Caco-2 (cell line): ENCODE measurements around the gene GRM7. TPM values are rescaled to one million over a fixed set of nuclear protein-coding genes. Genes with fewer than 3 reads are reported as not detected.

ENCODE experiments used
- BruUV-seq: library from RNA; stranded (reverse); fragments of 400-500 nt; replicated peaks from 2 replicates; lab custom pipeline; 2021; lab: Mats Ljungman, UMichigan
- CTCF ChIA-PET: fragments of 300-600 bp; sonication (Branson Sonifier 250); formaldehyde crosslinking; loops from one replicate; lab custom pipeline; 2022; ENCODE audit warnings: antibody characterized with exemption; lab: Charles Lee
- POLR2A ChIA-PET: fragments of 300-600 bp; sonication (Branson Sonifier 250); formaldehyde crosslinking; loops from one replicate; lab custom pipeline; 2022; ENCODE audit warnings: antibody characterized with exemption; lab: Charles Lee
- DNase-seq, 2 experiments: peaks; one replicate each; pipeline versions ENCODE4 v3.0.0 to v3.0.0-alpha.2; 2020 to 2022
- H3K27me3 ChIP-seq: replicated peaks from 2 replicates; pipeline ENCODE4 v1.6.0; 2011; ENCODE audit warnings: low read length; ENCODE audit not compliant: control insufficient read depth, insufficient read depth
- H3K36me3 ChIP-seq: 2 replicates; pipeline ENCODE4 v1.5.1; 2011; ENCODE audit warnings: low read length; ENCODE audit not compliant: control insufficient read depth, insufficient read depth
- H3K4me1 ChIP-seq: fragments of 250-450 bp; sonication (Bioruptor Pico); 2 replicates; pipeline ENCODE4 v1.5.1; 2020; ENCODE audit warnings: mild to moderate bottlenecking
- H3K4me3 ChIP-seq: 2 replicates; pipeline ENCODE4 v1.5.1; 2011; ENCODE audit warnings: low read depth, mild to moderate bottlenecking, control low read depth, low read length
- H3K9me3 ChIP-seq: fragments of 250-450 bp; sonication (Bioruptor Pico); 2 replicates; pipeline ENCODE4 v1.5.1; 2020; ENCODE audit warnings: mild to moderate bottlenecking, moderate library complexity
- H3K27ac Mint-ChIP-seq: one replicate; pipeline ENCODE4 v1.8.0; 2022; ENCODE audit warnings: mixed read lengths; ENCODE audit not compliant: unreplicated experiment
- H3K27me3 Mint-ChIP-seq: one replicate; pipeline ENCODE4 v1.8.0; 2022; ENCODE audit warnings: mixed read lengths; ENCODE audit not compliant: insufficient read depth, unreplicated experiment
- H3K36me3 Mint-ChIP-seq: one replicate; pipeline ENCODE4 v1.8.0; 2022; ENCODE audit warnings: mild to moderate bottlenecking, mixed read lengths; ENCODE audit not compliant: insufficient read depth, unreplicated experiment
- H3K4me1 Mint-ChIP-seq: one replicate; pipeline ENCODE4 v1.8.0; 2022; ENCODE audit warnings: low read depth, mixed read lengths; ENCODE audit not compliant: unreplicated experiment
- H3K4me3 Mint-ChIP-seq: one replicate; pipeline ENCODE4 v1.8.0; 2022; ENCODE audit warnings: mild to moderate bottlenecking, moderate library complexity, mixed read lengths; ENCODE audit not compliant: unreplicated experiment
- H3K9me3 Mint-ChIP-seq: one replicate; pipeline ENCODE4 v1.8.0; 2022; ENCODE audit warnings: mixed read lengths; ENCODE audit not compliant: unreplicated experiment
- intact Hi-C: fragments of 100-400 bp; cut with micrococcal nuclease; formaldehyde crosslinking; loops from one replicate; pipeline ENCODE4 v1.10.0; 2022; ENCODE audit not compliant: unreplicated experiment
- total RNA-seq: library from RNA; stranded (reverse); gene quantifications from 2 replicates; pipeline ENCODE4 v1.2.3, GENCODE V29; 2022
- TF ChIP-seq, protein P1 (sequence below), 2 experiments: fragments of 200-600 bp in 1 of 2; IDR thresholded peaks; 1 replicate in 1 of 2; 2 replicates in 1 of 2; pipeline versions ENCODE4 v1.5.1 to v1.8.0; 2011 to 2022; ENCODE audit warnings: antibody characterized with exemption in 1 of 2, control low read depth in 1 of 2, inconsistent platforms in 1 of 2, low read depth in 1 of 2, low read length in 1 of 2, mild to moderate bottlenecking in 1 of 2, moderate library complexity in 1 of 2; ENCODE audit not compliant: insufficient read depth in 1 of 2, severe bottlenecking in 1 of 2, unreplicated experiment in 1 of 2

GRM7 gene
- total RNA-seq, 1 experiment from 2014 or later: not detected

DNA sequence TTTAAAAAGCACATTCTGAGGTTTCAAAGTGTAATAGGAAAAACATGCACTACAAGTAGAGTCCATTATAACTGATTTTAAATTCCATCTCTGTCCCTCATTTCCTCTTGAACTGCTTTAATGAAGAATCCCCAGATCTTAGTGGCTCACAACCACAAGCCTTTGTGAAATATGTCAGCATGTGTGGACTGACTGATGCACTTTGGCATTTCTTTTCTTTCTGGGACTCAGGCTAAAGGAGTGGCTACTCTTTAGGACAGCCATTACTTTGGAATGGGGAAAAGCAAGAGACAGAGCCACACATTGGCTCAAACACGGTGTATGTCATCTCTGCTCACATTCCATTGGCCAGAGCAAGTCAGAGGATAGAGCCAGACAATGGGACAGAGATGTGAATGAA is 139.6 kb downstream of the GRM7 start:
- ChIA-PET POLR2A (no interaction called here), CTCF (no interaction called here)
- Histone ChIP-seq H3K36me3 (no peaks in the 10 kb centered on the region), H3K9me3 (no peaks in the 10 kb centered on the region), H3K4me3 (no peak overlapping the region), H3K4me1 (no peaks in the 10 kb centered on the region), H3K27me3 (no peaks in the 10 kb centered on the region)
- TF ChIP-seq, protein P1, sequence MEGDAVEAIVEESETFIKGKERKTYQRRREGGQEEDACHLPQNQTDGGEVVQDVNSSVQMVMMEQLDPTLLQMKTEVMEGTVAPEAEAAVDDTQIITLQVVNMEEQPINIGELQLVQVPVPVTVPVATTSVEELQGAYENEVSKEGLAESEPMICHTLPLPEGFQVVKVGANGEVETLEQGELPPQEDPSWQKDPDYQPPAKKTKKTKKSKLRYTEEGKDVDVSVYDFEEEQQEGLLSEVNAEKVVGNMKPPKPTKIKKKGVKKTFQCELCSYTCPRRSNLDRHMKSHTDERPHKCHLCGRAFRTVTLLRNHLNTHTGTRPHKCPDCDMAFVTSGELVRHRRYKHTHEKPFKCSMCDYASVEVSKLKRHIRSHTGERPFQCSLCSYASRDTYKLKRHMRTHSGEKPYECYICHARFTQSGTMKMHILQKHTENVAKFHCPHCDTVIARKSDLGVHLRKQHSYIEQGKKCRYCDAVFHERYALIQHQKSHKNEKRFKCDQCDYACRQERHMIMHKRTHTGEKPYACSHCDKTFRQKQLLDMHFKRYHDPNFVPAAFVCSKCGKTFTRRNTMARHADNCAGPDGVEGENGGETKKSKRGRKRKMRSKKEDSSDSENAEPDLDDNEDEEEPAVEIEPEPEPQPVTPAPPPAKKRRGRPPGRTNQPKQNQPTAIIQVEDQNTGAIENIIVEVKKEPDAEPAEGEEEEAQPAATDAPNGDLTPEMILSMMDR (IDR thresholded peaks at IDR 0.05; ENCODE audit: insufficient read depth in 1 of 2, low read depth in 1 of 2, low read length in 1 of 2, severe bottlenecking in 1 of 2, unreplicated experiment in 1 of 2): no peak
- no peaks in the 10 kb centered on the region for H3K4me1 Mint-ChIP-seq
- no TSS peak for BruUV-seq
- no peaks in the 10 kb centered on the region for H3K27me3 Mint-ChIP-seq
- intact Hi-C loops: no loop called here
- DNase-seq: no peak
- peaks cover 8% of the 10 kb centered on the region for H3K9me3 Mint-ChIP-seq
- H3K4me3 Mint-ChIP-seq: no peak overlapping the region
- no peaks in the 10 kb centered on the region for H3K36me3 Mint-ChIP-seq
- H3K27ac Mint-ChIP-seq: no peak overlapping the region

DNA sequence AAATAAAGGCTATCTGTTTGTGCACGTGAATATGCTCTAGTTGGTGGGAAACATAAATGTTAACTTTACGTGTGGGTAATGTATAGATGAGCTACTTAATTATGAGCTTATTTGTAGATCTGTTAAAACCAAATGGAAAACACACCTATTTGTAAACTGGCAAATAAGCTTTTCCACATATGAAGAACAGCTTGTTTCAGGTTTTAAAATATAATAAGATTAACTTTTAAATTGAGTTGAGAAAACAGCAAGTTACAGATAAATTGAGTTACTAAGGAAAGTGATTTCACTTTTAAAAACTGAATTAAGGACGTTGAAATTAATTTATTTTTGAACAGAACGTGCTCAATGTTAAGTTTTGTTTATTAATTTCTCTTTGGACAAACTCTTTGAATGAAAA is 140.5 kb downstream of the GRM7 start:
- Mint-ChIP-seq H3K4me1 (no peaks in the 10 kb centered on the region), H3K4me3 (no peak overlapping the region), H3K27ac (no peak overlapping the region), H3K27me3 (no peaks in the 10 kb centered on the region), H3K9me3 (peaks cover 8% of the 10 kb centered on the region), H3K36me3 (no peaks in the 10 kb centered on the region)
- H3K27me3 ChIP-seq: no peaks in the 10 kb centered on the region
- CTCF ChIA-PET: no interaction called here
- no peak overlapping the region for H3K4me3 ChIP-seq
- TF ChIP-seq, protein P1 (IDR thresholded peaks at IDR 0.05; ENCODE audit: insufficient read depth in 1 of 2, low read depth in 1 of 2, low read length in 1 of 2, severe bottlenecking in 1 of 2, unreplicated experiment in 1 of 2): no peak
- H3K36me3 ChIP-seq: no peaks in the 10 kb centered on the region
- BruUV-seq: no TSS peak
- intact Hi-C loops: no loop called here
- no peaks in the 10 kb centered on the region for H3K4me1 ChIP-seq
- H3K9me3 ChIP-seq: no peaks in the 10 kb centered on the region
- POLR2A ChIA-PET: no interaction called here
- no peak for DNase-seq

DNA sequence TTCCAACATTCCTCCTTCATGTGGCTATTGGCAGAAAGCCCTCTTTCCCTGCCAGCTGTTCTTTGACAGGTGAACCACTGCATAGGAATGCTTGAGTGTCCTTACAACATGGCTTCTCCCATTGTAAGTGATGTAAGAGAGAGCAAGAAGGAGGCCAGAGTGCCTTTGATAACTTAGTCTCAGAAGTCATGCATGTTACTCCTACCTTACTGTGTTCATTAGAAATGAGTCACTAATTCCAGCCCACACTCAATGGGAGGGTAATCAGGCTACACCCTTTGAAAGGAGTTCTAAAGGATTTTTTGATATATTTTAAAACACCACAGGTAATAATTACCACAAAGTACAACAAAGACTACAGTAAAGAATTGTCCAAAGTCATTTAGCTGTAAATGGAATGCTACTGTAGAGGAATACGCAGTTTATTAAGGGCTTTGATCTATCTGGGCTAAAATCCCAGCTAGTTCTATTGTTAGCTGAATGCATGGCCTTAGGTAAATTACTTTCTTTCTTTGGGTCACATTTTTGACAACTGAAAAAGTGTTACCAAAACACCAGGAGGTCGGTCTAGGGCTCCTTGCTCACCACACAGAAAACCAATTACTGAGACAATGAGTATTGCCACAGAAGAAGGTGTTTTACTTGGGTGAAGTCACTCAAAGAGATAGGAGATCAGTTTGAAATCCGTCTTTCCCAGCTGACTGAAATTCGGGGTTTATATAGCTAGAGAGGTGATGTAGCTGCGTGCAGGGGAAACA is 154.9 kb downstream of the GRM7 start:
- Histone ChIP-seq H3K36me3 (no peaks in the 10 kb centered on the region), H3K4me1 (no peaks in the 10 kb centered on the region), H3K4me3 (no peak overlapping the region), H3K9me3 (no peaks in the 10 kb centered on the region), H3K27me3 (no peaks in the 10 kb centered on the region)
- BruUV-seq: no TSS peak
- Mint-ChIP-seq H3K36me3 (no peaks in the 10 kb centered on the region), H3K27ac (no peak overlapping the region), H3K27me3 (peaks cover 2% of the 10 kb centered on the region), H3K4me3 (no peak overlapping the region), H3K9me3 (no peaks in the 10 kb centered on the region), H3K4me1 (no peaks in the 10 kb centered on the region)
- ChIA-PET CTCF (no interaction called here), POLR2A (no interaction called here)
- no peak for DNase-seq
- TF ChIP-seq, protein P1 (IDR thresholded peaks at IDR 0.05; ENCODE audit: insufficient read depth in 1 of 2, low read depth in 1 of 2, low read length in 1 of 2, severe bottlenecking in 1 of 2, unreplicated experiment in 1 of 2): no peak
- intact Hi-C loops: no loop called here
